Endothelial cell of umbilical vein (primary cell): ENCODE measurements around the gene TRPV2. TPM values are rescaled to one million over a fixed set of nuclear protein-coding genes. Genes with fewer than 3 reads are reported as not detected.

Experiments used
- BruUV-seq: library from RNA; stranded (reverse); fragments of 400-500 nt; replicated peaks from 2 replicates; lab custom pipeline; 2021; lab: Mats Ljungman, UMichigan
- CTCF ChIA-PET: fragments of 300-600, 350-600 bp; sonication (Branson Sonifier 250); formaldehyde crosslinking; loops from one replicate; lab custom pipeline; 2021; ENCODE audit warnings: antibody characterized with exemption, inconsistent platforms; lab: Charles Lee
- POLR2A ChIA-PET: fragments of 300-600, 350-600 bp; sonication (Branson Sonifier 250); formaldehyde crosslinking; loops from one replicate; lab custom pipeline; 2021; ENCODE audit warnings: antibody characterized with exemption, inconsistent platforms; lab: Charles Lee
- DNase-seq: peaks from one replicate; pipeline ENCODE4 v3.0.0-alpha.2; 2011; ENCODE audit warnings: low read depth, low spot score
- FAIRE-seq: peaks from 2 replicates; lab custom pipeline; 2011; peaks lifted over from hg19 to GRCh38; lab: Jason Lieb, UNC
- H2AFZ ChIP-seq: 2 replicates; pipeline ENCODE4 v1.6.0; 2012; ENCODE audit warnings: low read depth, low read length, control low read depth, inconsistent platforms
- H3K27ac ChIP-seq: 2 replicates; pipeline ENCODE4 v1.5.1; 2011; ENCODE audit warnings: low read depth, mild to moderate bottlenecking, control low read depth, low read length, moderate library complexity; ENCODE audit not compliant: insufficient read depth
- H3K27me3 ChIP-seq, 2 experiments: 2 replicates each; pipeline versions ENCODE4 v1.6.0 to v1.6.1; 2011; ENCODE audit warnings: low read length in 2 of 2, mixed read lengths in 1 of 2; ENCODE audit not compliant: control insufficient read depth in 2 of 2, insufficient read depth in 2 of 2
- H3K36me3 ChIP-seq, 2 experiments: 2 replicates in 1 of 2; 3 replicates in 1 of 2; pipeline ENCODE4 v1.5.1; 2011; ENCODE audit warnings: low read length in 2 of 2, mild to moderate bottlenecking in 1 of 2, moderate library complexity in 1 of 2; ENCODE audit not compliant: control insufficient read depth in 2 of 2, insufficient read depth in 2 of 2; ENCODE audit errors: extremely low read depth in 1 of 2
- H3K4me1 ChIP-seq: 3 replicates; pipeline ENCODE4 v1.5.1; 2011; ENCODE audit warnings: mild to moderate bottlenecking, low read length; ENCODE audit not compliant: control insufficient read depth, insufficient read depth; ENCODE audit errors: extremely low read depth
- H3K4me2 ChIP-seq: 2 replicates; pipeline ENCODE4 v1.6.1; 2011; ENCODE audit warnings: low read length, control low read depth, mixed read lengths; ENCODE audit not compliant: insufficient read depth
- H3K4me3 ChIP-seq, 3 experiments: fragments of 200-600 bp in 1 of 3; sonication (generic), shearing (Covaris generic) in 1 of 3; replicated peaks in 1 of 3; 2 replicates each; pipeline ENCODE4 v1.5.1; 2011 to 2016; ENCODE audit warnings: control low read depth in 3 of 3, low read length in 3 of 3, mild to moderate bottlenecking in 2 of 3, inconsistent platforms in 1 of 3, low read depth in 1 of 3, moderate library complexity in 1 of 3; ENCODE audit not compliant: insufficient read depth in 1 of 3
- H3K79me2 ChIP-seq: 2 replicates; pipeline ENCODE4 v1.6.0; 2012; ENCODE audit warnings: low read length, inconsistent platforms; ENCODE audit not compliant: control insufficient read depth, insufficient read depth
- H3K9ac ChIP-seq: replicated peaks from 2 replicates; pipeline ENCODE3; 2011; ENCODE audit warnings: low read length, control low read depth; ENCODE audit not compliant: insufficient read depth; ENCODE audit errors: extremely low read depth
- H3K9me1 ChIP-seq: replicated peaks from 3 replicates; pipeline ENCODE4 v1.6.0; 2011; ENCODE audit warnings: mild to moderate bottlenecking, low read length; ENCODE audit not compliant: control insufficient read depth, insufficient read depth; ENCODE audit errors: extremely low read depth
- H3K9me3 ChIP-seq: replicated peaks from 2 replicates; pipeline ENCODE4 v1.5.1; 2012; ENCODE audit warnings: low read length, inconsistent platforms; ENCODE audit not compliant: control insufficient read depth, insufficient read depth
- H4K20me1 ChIP-seq: replicated peaks from 2 replicates; pipeline ENCODE3; 2011; ENCODE audit warnings: mild to moderate bottlenecking, low read length; ENCODE audit not compliant: control insufficient read depth, insufficient read depth; ENCODE audit errors: extremely low read depth
- EZH2 ChIP-seq: IDR thresholded peaks from 2 replicates; pipeline ENCODE4 v1.6.1; 2012; ENCODE audit warnings: borderline replicate concordance, low read depth, mild to moderate bottlenecking, moderate library complexity, low read length, inconsistent platforms; ENCODE audit not compliant: severe bottlenecking
- FOS ChIP-seq: IDR thresholded peaks from 2 replicates; pipeline ENCODE4 v1.6.1; 2011; ENCODE audit warnings: mild to moderate bottlenecking, low read length, moderate library complexity, borderline replicate concordance; ENCODE audit not compliant: insufficient read depth
- GATA2 ChIP-seq: IDR thresholded peaks from 2 replicates; pipeline ENCODE4 v1.7.0; 2011; ENCODE audit warnings: low read depth, mild to moderate bottlenecking, moderate library complexity, mixed read lengths, low read length; ENCODE audit not compliant: insufficient read length, insufficient read depth
- JUN ChIP-seq: IDR thresholded peaks from 2 replicates; pipeline ENCODE4 v1.6.1; 2011; ENCODE audit warnings: borderline replicate concordance, low read depth; ENCODE audit not compliant: insufficient read length, insufficient read depth
- MYC ChIP-seq: IDR thresholded peaks from one replicate; pipeline ENCODE4 v1.6.1; 2011; ENCODE audit warnings: mild to moderate bottlenecking, low read depth, low read length
- POLR2A ChIP-seq: IDR thresholded peaks from 2 replicates; pipeline ENCODE4 v1.6.1; 2012; ENCODE audit warnings: low read depth, mild to moderate bottlenecking, control low read depth, low read length
- POLR2AphosphoS5 ChIP-seq: IDR thresholded peaks from 2 replicates; pipeline ENCODE4 v1.6.1; 2012; ENCODE audit warnings: low read depth, mild to moderate bottlenecking, control low read depth, low read length, moderate library complexity; ENCODE audit not compliant: insufficient read depth
- dilution Hi-C: fragments of 300-500 bp; cut with MboI; formaldehyde crosslinking; loops from one replicate; pipeline ENCODE4 v1.15.0; 2019; ENCODE audit warnings: low sequenced_read_pairs; ENCODE audit not compliant: extremely low pct_ligation_motif_present
- intact Hi-C: fragments of 100-400 bp; cut with micrococcal nuclease; formaldehyde crosslinking; loops from one replicate; pipeline ENCODE4 v1.10.0; 2022
- polyA plus RNA-seq, 4 experiments: library from polyadenylated mRNA; depleted of rRNA in 3 of 4; stranded (reverse) in 3 of 4; unstranded in 1 of 4; fragments of >200 nt; gene quantifications; 2 replicates each; pipeline versions ENCODE4 v1.2.1 to v1.2.3, GENCODE V29; 2011 to 2012; ENCODE audit warnings: missing spikeins in 1 of 4
- total RNA-seq: library from RNA; stranded (reverse); gene quantifications from 2 replicates; pipeline ENCODE4 v1.2.3, GENCODE V29; 2021
- TF ChIP-seq, protein P1 (sequence below), 2 donors: IDR thresholded peaks; 1 replicate in 1 of 2; 2 replicates in 1 of 2; pipeline ENCODE4 v1.5.1; 2011; ENCODE audit warnings: low read length in 2 of 2, mild to moderate bottlenecking in 2 of 2, moderate library complexity in 2 of 2, control low read depth in 1 of 2, inconsistent platforms in 1 of 2, low read depth in 1 of 2; ENCODE audit not compliant: insufficient read depth in 1 of 2; ENCODE audit errors: extremely low read depth in 1 of 2

The TRPV2 gene
- total and polyA plus RNA-seq, 2 donors (not counting 3 experiments of a cell fraction or from before 2014, with no cell fraction given): 4.2 to 10.6 TPM

DNA sequence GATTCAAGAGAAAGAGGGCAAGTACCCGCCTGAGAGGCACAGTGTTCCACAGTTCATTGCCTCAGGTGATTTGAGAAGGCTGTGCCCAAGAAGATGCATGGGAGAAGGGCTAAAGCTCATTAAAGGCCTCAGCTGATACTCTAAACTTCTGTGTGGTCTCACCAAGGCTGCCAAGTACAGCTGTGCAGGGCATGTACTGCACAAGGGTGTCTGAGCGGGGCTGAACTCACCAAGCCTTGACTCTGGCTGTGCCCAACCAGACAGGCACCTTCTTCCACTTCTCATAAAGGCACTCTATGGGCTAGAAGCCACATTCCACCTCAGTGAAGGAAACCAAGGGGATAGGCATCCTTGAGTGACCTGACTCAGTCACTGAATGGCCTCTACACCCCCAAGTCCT, 63.9 kb downstream of the TRPV2 start:
- no peak for FAIRE-seq

DNA sequence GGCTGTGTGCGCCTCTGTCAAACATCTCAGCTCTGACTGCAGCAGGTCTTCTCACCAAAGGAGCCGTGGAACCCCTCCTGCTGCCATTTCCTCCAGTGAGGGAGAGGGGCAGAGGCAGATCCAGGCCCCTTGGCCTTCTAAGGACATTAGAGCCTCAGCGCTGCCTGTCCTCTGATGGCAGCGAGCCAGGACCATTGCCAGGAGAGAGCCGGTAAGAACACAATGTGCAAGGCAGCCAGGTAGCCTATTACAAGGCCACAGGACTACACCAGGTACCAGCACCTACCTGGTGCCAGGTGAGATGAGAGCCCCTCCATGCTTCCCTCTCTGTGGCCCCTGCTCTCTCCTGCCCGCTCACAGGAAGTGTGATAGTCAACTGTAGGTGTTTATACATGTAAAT, 65.6 kb downstream of the TRPV2 start:
- Histone ChIP-seq H3K4me2 (no peak overlapping the region), H3K79me2 (no peaks in the 10 kb centered on the region), H3K27me3 (no peaks in the 10 kb centered on the region), H4K20me1 (no peaks in the 10 kb centered on the region), H3K9ac (no peak overlapping the region), H3K4me1 (peaks cover 24% of the 10 kb centered on the region), H3K4me3 (no peak overlapping the region), H3K9me3 (no peaks in the 10 kb centered on the region), H3K36me3 (no peaks in the 10 kb centered on the region), H3K27ac (no peak overlapping the region), H2AFZ (no peak overlapping the region), H3K9me1 (no peaks in the 10 kb centered on the region)
- ChIA-PET CTCF (no interaction called here), POLR2A (no interaction called here)
- BruUV-seq: no TSS peak
- FAIRE-seq (no peak), DNase-seq (no peak)
- TF ChIP-seq POLR2AphosphoS5: no peak
- TF ChIP-seq EZH2: no peak
- TF ChIP-seq, protein P1, sequence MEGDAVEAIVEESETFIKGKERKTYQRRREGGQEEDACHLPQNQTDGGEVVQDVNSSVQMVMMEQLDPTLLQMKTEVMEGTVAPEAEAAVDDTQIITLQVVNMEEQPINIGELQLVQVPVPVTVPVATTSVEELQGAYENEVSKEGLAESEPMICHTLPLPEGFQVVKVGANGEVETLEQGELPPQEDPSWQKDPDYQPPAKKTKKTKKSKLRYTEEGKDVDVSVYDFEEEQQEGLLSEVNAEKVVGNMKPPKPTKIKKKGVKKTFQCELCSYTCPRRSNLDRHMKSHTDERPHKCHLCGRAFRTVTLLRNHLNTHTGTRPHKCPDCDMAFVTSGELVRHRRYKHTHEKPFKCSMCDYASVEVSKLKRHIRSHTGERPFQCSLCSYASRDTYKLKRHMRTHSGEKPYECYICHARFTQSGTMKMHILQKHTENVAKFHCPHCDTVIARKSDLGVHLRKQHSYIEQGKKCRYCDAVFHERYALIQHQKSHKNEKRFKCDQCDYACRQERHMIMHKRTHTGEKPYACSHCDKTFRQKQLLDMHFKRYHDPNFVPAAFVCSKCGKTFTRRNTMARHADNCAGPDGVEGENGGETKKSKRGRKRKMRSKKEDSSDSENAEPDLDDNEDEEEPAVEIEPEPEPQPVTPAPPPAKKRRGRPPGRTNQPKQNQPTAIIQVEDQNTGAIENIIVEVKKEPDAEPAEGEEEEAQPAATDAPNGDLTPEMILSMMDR (IDR thresholded peaks at IDR 0.05; ENCODE audit: extremely low read depth in 1 of 2, insufficient read depth in 1 of 2, low read depth in 1 of 2, low read length in 2 of 2): no peak
- no peak for TF ChIP-seq POLR2A
- no peak for TF ChIP-seq FOS
- no peak for TF ChIP-seq GATA2
- dilution Hi-C loops (no loop called here), intact Hi-C loops (no loop called here)

More for the DNA sequence above, 63.9 kb downstream of the TRPV2 start:
- DNase-seq: no peak
- intact Hi-C loops (no loop called here), dilution Hi-C loops (no loop called here)
- no peaks in the 10 kb centered on the region for H3K9me3 ChIP-seq
- H3K9ac ChIP-seq: no peak overlapping the region
- H3K4me2 ChIP-seq: no peak overlapping the region
- no peaks in the 10 kb centered on the region for H3K79me2 ChIP-seq
- no TSS peak for BruUV-seq
- no peaks in the 10 kb centered on the region for H3K36me3 ChIP-seq
- TF ChIP-seq POLR2AphosphoS5 (no peak), POLR2A (no peak), MYC (no peak), JUN (no peak), FOS (no peak), GATA2 (no peak)
- TF ChIP-seq, protein P1 (IDR thresholded peaks at IDR 0.05; ENCODE audit: extremely low read depth in 1 of 2, insufficient read depth in 1 of 2, low read depth in 1 of 2, low read length in 2 of 2): no peak
- no peak overlapping the region for H3K4me3 ChIP-seq
- CTCF ChIA-PET: interaction anchor here (0.7 to 1.6 kb wide), 3 partner anchors 9 to 51 kb away, joined by 3 to 4 read pairs (median 3); no protein-coding TSS in a partner anchor
- no peaks in the 10 kb centered on the region for H3K27me3 ChIP-seq
- no peak overlapping the region for H3K27ac ChIP-seq
- H4K20me1 ChIP-seq: no peaks in the 10 kb centered on the region
- H3K4me1 ChIP-seq: peaks cover 8% of the 10 kb centered on the region
- POLR2A ChIA-PET: no interaction called here
- H3K9me1 ChIP-seq: no peaks in the 10 kb centered on the region
- H2AFZ ChIP-seq: no peak overlapping the region
